Transverse colon (tissue), 4 donors: ENCODE data around the gene ABL1. TPM values are rescaled to one million over a fixed set of nuclear protein-coding genes. Genes with fewer than 3 reads are reported as not detected.

ENCODE experiments used
- DNase-seq: peaks from one replicate; pipeline ENCODE4 v3.0.0-alpha.2; 2019
- H3K27ac ChIP-seq, 4 donors: fragments of 200-600 bp; sonication (generic); 2 replicates each; pipeline ENCODE4 v1.5.1; 2016 to 2018; ENCODE audit warnings: inconsistent platforms in 4 of 4
- H3K27me3 ChIP-seq: fragments of 200-600 bp; sonication (generic); 2 replicates; pipeline ENCODE4 v1.5.1; 2017; ENCODE audit warnings: inconsistent platforms
- H3K36me3 ChIP-seq, 4 donors: fragments of 200-600 bp; sonication (generic); 2 replicates each; pipeline ENCODE4 v1.5.1; 2017 to 2019; ENCODE audit warnings: inconsistent platforms in 4 of 4
- H3K4me1 ChIP-seq, 4 donors: fragments of 200-600 bp; sonication (generic); 2 replicates each; pipeline ENCODE4 v1.5.1; 2017 to 2020; ENCODE audit warnings: inconsistent platforms in 4 of 4
- H3K4me3 ChIP-seq, 4 donors: fragments of 200-600 bp; sonication (generic); 1 replicate in 1 of 4; 2 replicates in 3 of 4; pipeline versions ENCODE4 v1.5.1 to v1.6.1; 2017 to 2019; ENCODE audit warnings: inconsistent platforms in 4 of 4
- H3K9me3 ChIP-seq, 2 donors: fragments of 200-600 bp; sonication (generic); 2 replicates each; pipeline ENCODE4 v1.5.1; 2017 to 2019; ENCODE audit warnings: inconsistent platforms in 2 of 2
- CTCF ChIP-seq, 5 experiments: fragments of 200-600 bp in 3 of 5; fragments of 450-650 bp in 2 of 5; sonication (generic) in 3 of 5; IDR thresholded peaks; 1 replicate in 2 of 5; 2 replicates in 3 of 5; pipeline ENCODE4 v1.5.1; 2016 to 2017; ENCODE audit warnings: antibody characterized with exemption in 5 of 5, inconsistent platforms in 3 of 5, mild to moderate bottlenecking in 2 of 5, moderate library complexity in 1 of 5
- EP300 ChIP-seq: sonication (generic); formaldehyde crosslinking; IDR thresholded peaks from one replicate; pipeline ENCODE4 v1.6.1; 2017; ENCODE audit warnings: antibody characterized with exemption, low read depth
- POLR2A ChIP-seq: fragments of 450-650 bp; IDR thresholded peaks from one replicate; pipeline ENCODE4 v1.6.1; 2016; ENCODE audit warnings: antibody characterized with exemption, mild to moderate bottlenecking, moderate library complexity
- POLR2AphosphoS5 ChIP-seq, 3 donors: sonication (generic); formaldehyde crosslinking; IDR thresholded peaks; one replicate each; pipeline ENCODE4 v1.6.1; 2016; ENCODE audit warnings: antibody characterized with exemption in 3 of 3
- WGBS, 2 donors: methylation state at CpG; one replicate each; pipeline ENCODE4 v1.1.5; 2018; ENCODE audit warnings: low coverage in 1 of 2; 5-methylcytosine and 5-hydroxymethylcytosine counted together
- in situ Hi-C, 4 donors: fragments of 200-750 bp; cut with MboI; loops; one replicate each; pipeline versions ENCODE4 v1.15.0 to v1.15.1; 2017; ENCODE audit warnings: low sequenced_read_pairs in 3 of 4, low pct_ligation_motif_present in 1 of 4, low pct_unique_long_range_greater_than_20kb in 1 of 4
- intact Hi-C: fragments of 100-400 bp; cut with DNase I; formaldehyde crosslinking; loops from one replicate; pipeline ENCODE4 v1.15.1; 2023; ENCODE audit warnings: low total_unique reads
- total RNA-seq, 4 donors: library from RNA; depleted of rRNA; stranded (reverse); fragments of >200 nt; gene quantifications; one replicate each; pipeline ENCODE4 v1.1.0, GENCODE V29; 2016

The ABL1 gene
- total RNA-seq, 4 donors from 2014 or later = 66.9 to 97.1 (median 81.8) TPM

GRCh38 chr9:130930132-130930803 is 95.2 kb downstream of the ABL1 start:
- no peak overlapping the region for H3K4me3 ChIP-seq
- H3K36me3 ChIP-seq = no peaks in the 10 kb centered on the region
- TF ChIP-seq EP300 = no peak
- no peak for TF ChIP-seq POLR2A
- no peak for TF ChIP-seq POLR2AphosphoS5 (IDR thresholded peaks at IDR 0.05)
- no peak for TF ChIP-seq CTCF (IDR thresholded peaks at IDR 0.05)
- intact Hi-C loops = no loop called here
- H3K27ac ChIP-seq = no peak overlapping the region
- WGBS, 2 donors = 83 to 95% methylated on average over 7 to 19 of the region's 23 CpGs
- peaks cover 55% of the 10 kb centered on the region for H3K27me3 ChIP-seq
- H3K9me3 ChIP-seq = no peaks in the 10 kb centered on the region
- H3K4me1 ChIP-seq = peaks cover 0 to 9% (median 4%) of the 10 kb centered on the region in 4 donors
- no peak for DNase-seq
- in situ Hi-C loops = no loop called here

- TF ChIP-seq EP300 (no peak), POLR2A (no peak)
- Histone ChIP-seq H3K4me3 (no peak overlapping the region), H3K27me3 (peaks cover 55% of the 10 kb centered on the region), H3K36me3 (no peaks in the 10 kb centered on the region), H3K27ac (no peak overlapping the region), H3K4me1 (peaks cover 0 to 9% (median 4%) of the 10 kb centered on the region in 4 donors), H3K9me3 (no peaks in the 10 kb centered on the region)
- intact Hi-C loops (no loop called here), in situ Hi-C loops (no loop called here)
- WGBS, 2 donors = 89 to 95% methylated on average over 7 to 15 of the region's 15 CpGs
- no peak for DNase-seq
Measured at GRCh38 chr9:130930804-130931349, 95.8 kb downstream of the ABL1 start.

- peaks cover 57% of the 10 kb centered on the region for H3K27me3 ChIP-seq
- no peak overlapping the region for H3K4me3 ChIP-seq
- WGBS, 2 donors = 63 to 71% methylated on average over 13 to 20 of the region's 20 CpGs
- TF ChIP-seq POLR2AphosphoS5 (IDR thresholded peaks at IDR 0.05) (no peak), CTCF (IDR thresholded peaks at IDR 0.05) (no peak), POLR2A (no peak), EP300 (no peak)
- in situ Hi-C loops (no loop called here), intact Hi-C loops (no loop called here)
- H3K27ac ChIP-seq = no peak overlapping the region
- no peaks in the 10 kb centered on the region for H3K9me3 ChIP-seq
- H3K4me1 ChIP-seq = peaks cover 0 to 15% (median 6%) of the 10 kb centered on the region in 4 donors
- no peaks in the 10 kb centered on the region for H3K36me3 ChIP-seq
- no peak for DNase-seq
Measured at GRCh38 chr9:130931508-130932254, 96.6 kb downstream of the ABL1 start.

- H3K4me3 ChIP-seq = no peak overlapping the region
- no peaks in the 10 kb centered on the region for H3K9me3 ChIP-seq
- H3K27me3 ChIP-seq = peaks cover 63% of the 10 kb centered on the region
- in situ Hi-C loops = no loop called here
- H3K27ac ChIP-seq = no peak overlapping the region
- 60 to 69% methylated on average over 8 to 21 of the region's 21 CpGs for WGBS, 2 donors
- no peak for DNase-seq
- intact Hi-C loops = loop anchor here (1.0 kb wide), 1 partner anchor 70 kb away; no protein-coding TSS in a partner anchor
- TF ChIP-seq CTCF (IDR thresholded peaks at IDR 0.05) (no peak), EP300 (no peak)
- H3K4me1 ChIP-seq = peaks cover 0 to 20% (median 6%) of the 10 kb centered on the region in 4 donors
- H3K36me3 ChIP-seq = no peaks in the 10 kb centered on the region
Measured at GRCh38 chr9:130932255-130933079, 97.4 kb downstream of the ABL1 start.
